Measurements from ENCODE around the gene NKAPL.

The NKAPL gene

DNA sequence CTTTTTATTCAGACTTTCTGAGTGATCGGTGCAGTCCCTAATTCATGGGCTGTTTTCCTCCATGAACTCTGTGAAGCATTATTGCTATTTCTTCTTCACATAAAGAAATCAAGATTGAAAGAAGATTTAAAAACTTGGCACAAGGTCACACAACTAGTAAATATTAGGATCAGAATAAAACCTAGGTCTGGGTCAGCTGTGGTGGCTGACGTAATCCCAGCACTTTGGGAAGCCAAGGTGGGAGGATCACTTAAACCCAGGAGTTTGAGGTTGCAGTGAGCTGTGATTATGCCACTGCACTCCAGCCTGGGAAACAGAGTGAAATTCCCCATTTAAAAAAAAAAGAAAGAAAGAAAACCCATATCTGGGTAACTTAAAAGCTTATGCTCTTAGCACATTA, 32.6 kb upstream of the NKAPL start:
- Histone ChIP-seq H3K4me1 (ENCODE audit: insufficient read depth, low read length) (no peaks in the 10 kb centered on the region), H3K36me3 (ENCODE audit: insufficient read depth, low read length) (peaks cover 9% of the 10 kb centered on the region; the same call in 1 of the 2 replicates), H3K9me3 (ENCODE audit: control insufficient read depth, insufficient read depth, low read length) (no peaks in the 10 kb centered on the region), H3K9ac (ENCODE audit: low read depth, low read length) (peak overlapping the region; percentile 76; the same call in 1 of the 2 replicates)

DNA sequence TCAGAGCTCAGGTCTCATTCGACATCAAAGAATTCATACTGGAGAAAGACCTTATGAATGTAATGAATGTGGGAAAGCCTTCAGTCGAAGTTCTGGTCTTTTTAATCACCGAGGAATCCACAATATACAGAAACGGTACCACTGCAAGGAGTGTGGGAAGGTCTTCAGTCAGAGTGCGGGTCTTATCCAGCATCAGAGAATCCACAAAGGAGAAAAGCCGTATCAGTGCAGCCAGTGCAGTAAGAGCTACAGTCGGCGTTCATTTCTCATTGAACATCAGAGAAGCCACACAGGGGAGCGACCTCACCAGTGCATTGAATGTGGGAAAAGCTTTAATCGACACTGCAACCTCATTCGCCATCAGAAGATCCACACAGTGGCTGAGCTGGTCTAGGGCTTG, 26.3 kb upstream of the NKAPL start:
- no peaks in the 10 kb centered on the region for H3K9me3 ChIP-seq (ENCODE audit: control insufficient read depth, insufficient read depth, low read length)
- H3K36me3 ChIP-seq (ENCODE audit: insufficient read depth, low read length) = peaks cover 12% of the 10 kb centered on the region
- no peak overlapping the region for H3K9ac ChIP-seq (ENCODE audit: low read depth, low read length)
- H3K4me1 ChIP-seq (ENCODE audit: insufficient read depth, low read length) = no peaks in the 10 kb centered on the region

DNA sequence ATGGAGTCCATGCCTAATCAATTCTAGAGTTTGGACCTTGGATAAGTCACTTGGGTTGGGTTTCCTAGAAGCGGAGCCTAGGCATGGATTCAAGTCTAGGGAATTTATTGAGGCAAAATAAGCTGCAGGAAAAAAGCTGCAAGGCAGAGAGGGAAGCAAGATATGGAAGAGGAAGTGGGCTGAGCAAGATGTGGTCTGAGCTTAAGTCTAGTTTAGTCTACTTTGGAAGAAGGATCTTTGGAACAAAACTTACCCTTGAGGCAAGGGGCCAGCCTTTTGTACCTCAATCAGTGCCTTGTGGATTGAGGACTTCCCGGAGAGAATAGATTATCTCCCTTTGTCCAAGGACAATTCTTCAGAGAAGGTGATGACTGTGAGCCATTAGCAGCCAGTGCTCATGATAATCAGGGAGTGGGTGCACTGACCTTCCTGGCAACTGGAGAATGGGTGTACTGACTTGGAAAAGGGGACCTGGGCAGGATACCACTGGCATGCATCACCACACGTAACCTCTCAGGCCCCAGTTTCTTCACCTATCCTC, 23.1 kb upstream of the NKAPL start:
- H3K36me3 ChIP-seq (ENCODE audit: insufficient read depth, low read length) = peaks cover 7% of the 10 kb centered on the region; the same call in 1 of the 2 replicates

DNA sequence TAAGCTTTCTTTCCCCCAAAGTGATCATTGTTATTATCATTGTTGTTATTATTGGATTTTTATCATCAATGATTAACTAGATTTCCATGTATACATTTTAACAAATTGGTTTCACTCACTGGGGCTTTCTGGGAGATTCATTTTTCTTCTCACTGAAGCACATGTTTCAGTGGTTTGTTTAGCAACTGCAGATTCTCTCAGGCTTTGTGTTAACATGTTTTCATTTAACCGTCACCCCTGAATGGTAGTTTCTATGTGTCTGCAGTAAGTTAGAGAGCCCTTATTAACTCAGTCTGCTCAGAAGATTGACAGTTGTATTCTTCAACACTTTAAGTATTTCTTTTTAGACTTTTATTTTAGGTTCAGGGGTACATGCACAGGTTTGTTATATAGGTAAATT, 19.5 kb upstream of the NKAPL start:
- Histone ChIP-seq H3K36me3 (ENCODE audit: insufficient read depth, low read length) (no peaks in the 10 kb centered on the region), H3K9ac (ENCODE audit: low read depth, low read length) (no peak overlapping the region), H3K9me3 (ENCODE audit: control insufficient read depth, insufficient read depth, low read length) (no peaks in the 10 kb centered on the region), H3K4me1 (ENCODE audit: insufficient read depth, low read length) (no peaks in the 10 kb centered on the region)

More for the DNA sequence above, 23.1 kb upstream of the NKAPL start:
- H3K9me3 ChIP-seq (ENCODE audit: control insufficient read depth, insufficient read depth, low read length) = no peaks in the 10 kb centered on the region
- H3K4me1 ChIP-seq (ENCODE audit: insufficient read depth, low read length) = no peaks in the 10 kb centered on the region
- no peak overlapping the region for H3K9ac ChIP-seq (ENCODE audit: low read depth, low read length)

DNA sequence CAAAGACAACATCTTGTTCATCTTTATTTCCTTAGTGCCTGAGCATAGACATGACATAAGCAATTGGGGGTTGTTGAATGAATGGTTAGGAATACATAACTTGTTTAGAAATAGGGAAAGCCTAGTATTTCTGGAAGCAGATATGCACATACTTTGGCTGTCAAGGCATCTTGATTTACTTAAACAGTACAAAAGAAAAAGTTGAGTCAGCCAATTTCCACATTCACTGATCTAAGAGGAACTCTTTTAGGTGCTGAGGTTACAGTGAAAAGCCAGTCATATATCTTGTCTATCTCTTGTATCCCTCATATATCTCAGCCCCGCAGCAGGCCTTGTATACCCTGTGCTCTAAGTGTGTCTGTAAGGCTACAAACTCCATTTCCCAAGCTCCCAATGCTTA, 18.6 kb upstream of the NKAPL start:
- H3K9me3 ChIP-seq (ENCODE audit: control insufficient read depth, insufficient read depth, low read length) = no peaks in the 10 kb centered on the region
- H3K9ac ChIP-seq (ENCODE audit: low read depth, low read length) = no peak overlapping the region
- peaks cover 3% of the 10 kb centered on the region; the same call in 1 of the 2 replicates for H3K36me3 ChIP-seq (ENCODE audit: insufficient read depth, low read length)
- no peaks in the 10 kb centered on the region for H3K4me1 ChIP-seq (ENCODE audit: insufficient read depth, low read length)

DNA sequence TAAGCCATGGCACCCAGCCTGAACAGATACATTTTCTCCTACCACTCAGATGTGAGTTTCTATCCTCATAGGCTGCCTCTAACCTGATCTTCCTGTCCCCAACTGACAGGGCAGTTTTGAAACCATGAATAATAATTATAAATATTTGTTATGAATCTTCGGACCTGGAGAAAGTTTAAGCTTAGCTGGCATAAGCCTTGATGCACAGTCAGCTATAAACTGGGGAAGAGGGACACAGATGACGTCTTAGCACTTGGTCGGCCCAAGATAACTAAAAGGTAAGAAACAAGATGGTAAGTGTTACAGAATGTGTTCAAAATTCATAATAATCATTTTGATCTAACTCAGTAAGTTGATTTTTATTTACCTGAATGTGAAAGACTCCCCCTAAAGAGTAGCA, 15.2 kb upstream of the NKAPL start:
- no peaks in the 10 kb centered on the region for H3K9me3 ChIP-seq (ENCODE audit: control insufficient read depth, insufficient read depth, low read length)
- H3K36me3 ChIP-seq (ENCODE audit: insufficient read depth, low read length) = peaks cover 14% of the 10 kb centered on the region
- H3K4me1 ChIP-seq (ENCODE audit: insufficient read depth, low read length) = no peaks in the 10 kb centered on the region
- H3K9ac ChIP-seq (ENCODE audit: low read depth, low read length) = no peak overlapping the region

DNA sequence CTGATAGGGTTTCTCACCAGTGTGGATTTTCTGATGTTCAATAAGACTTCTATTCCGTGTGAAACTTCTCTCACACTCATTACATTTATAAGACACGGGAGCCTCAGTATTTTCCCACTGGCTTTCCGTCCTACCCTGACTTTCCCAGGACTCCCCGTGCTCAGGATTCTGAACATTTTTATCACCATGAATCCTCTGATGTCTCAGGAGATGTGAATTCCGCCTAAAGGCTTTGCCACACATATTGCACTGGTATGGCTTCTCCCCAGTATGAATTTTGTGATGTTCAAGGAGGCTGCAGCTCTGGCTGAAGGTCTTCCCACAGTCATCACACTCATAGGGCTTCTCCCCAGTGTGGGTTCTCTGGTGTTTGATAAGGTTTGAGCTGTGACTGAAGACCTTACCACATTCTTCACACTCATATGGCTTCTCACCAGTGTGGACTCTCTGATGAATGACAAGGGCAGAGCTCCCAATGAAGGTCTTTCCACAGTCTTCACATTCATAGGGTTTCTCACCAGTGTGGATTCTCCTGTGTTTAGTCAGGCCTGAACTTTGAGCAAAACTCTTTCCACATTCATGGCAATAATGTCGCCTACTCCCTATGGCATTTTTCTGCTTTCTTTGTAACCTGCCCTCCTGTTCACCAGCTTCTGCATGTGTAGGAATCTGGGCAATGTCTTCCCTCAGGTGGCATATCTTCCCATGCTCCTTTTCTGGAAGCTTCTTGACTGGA, 13.7 kb upstream of the NKAPL start:
- Histone ChIP-seq H3K9me3 (ENCODE audit: control insufficient read depth, insufficient read depth, low read length) (no peaks in the 10 kb centered on the region), H3K4me1 (ENCODE audit: insufficient read depth, low read length) (no peaks in the 10 kb centered on the region), H3K36me3 (ENCODE audit: insufficient read depth, low read length) (peaks cover 14% of the 10 kb centered on the region), H3K9ac (ENCODE audit: low read depth, low read length) (no peak overlapping the region)

DNA sequence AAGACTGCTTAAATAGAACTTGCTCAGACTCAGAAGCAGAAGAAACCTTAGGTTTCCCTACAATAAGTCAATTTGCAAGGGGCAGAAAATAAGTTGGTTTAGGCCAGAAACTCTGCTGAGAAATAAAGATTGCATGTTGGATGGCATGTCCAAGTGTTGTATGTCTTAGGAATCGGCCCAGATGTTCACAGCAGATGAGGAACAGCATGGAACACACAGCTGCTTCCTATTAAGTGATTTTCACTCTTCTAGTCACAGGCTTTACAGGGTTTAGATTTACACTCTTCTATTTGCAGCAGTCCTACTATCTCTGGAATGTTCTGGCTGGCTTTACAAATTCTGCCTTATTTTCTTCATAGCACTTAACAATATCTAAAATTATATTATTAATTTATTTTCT, 10.2 kb upstream of the NKAPL start:
- Histone ChIP-seq H3K9me3 (ENCODE audit: control insufficient read depth, insufficient read depth, low read length) (no peaks in the 10 kb centered on the region), H3K36me3 (ENCODE audit: insufficient read depth, low read length) (peaks cover 14% of the 10 kb centered on the region), H3K9ac (ENCODE audit: low read depth, low read length) (no peak overlapping the region), H3K4me1 (ENCODE audit: insufficient read depth, low read length) (peaks cover 8% of the 10 kb centered on the region)

DNA sequence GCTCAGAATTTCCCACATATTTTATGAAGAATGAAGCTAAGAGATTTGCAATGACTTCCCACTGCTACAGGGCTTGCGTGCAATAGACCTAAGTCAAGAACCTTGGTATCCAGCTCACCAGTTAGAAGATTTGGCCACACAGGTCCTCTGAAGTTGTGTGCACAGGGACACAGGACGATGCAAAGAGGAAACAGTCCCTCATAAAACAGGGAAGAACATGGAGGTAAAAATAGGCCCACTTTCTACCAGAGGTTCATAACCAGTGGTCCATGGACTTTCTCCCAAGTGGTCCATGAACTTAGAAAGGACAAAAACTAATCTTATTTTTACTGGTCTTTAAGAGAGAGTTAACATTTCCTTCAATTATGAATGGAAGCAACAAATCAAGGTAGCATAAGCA, 8.3 kb upstream of the NKAPL start:
- Histone ChIP-seq H3K9ac (ENCODE audit: low read depth, low read length) (peak overlapping the region; percentile 82; the same call in 1 of the 2 replicates), H3K9me3 (ENCODE audit: control insufficient read depth, insufficient read depth, low read length) (no peaks in the 10 kb centered on the region), H3K4me1 (ENCODE audit: insufficient read depth, low read length) (peaks cover 8% of the 10 kb centered on the region), H3K36me3 (ENCODE audit: insufficient read depth, low read length) (peaks cover 10% of the 10 kb centered on the region)

DNA sequence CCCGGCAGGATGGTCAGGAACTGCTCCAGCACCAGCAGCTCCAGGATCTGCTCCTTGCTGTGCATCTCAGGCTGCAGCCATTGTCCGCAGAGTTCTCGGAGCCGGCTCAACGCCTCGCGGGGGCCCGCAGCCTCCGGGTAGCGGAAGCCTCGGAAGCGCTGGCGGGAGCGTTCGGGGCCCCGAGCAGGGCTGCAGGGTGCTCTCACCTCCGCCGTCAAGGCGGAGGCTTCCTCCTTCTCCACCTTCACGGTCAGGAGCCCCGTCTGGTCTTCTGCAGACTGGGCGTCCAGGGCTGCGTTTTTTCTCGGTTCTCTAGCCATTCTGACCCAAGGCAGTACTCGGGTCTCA, 7.5 kb upstream of the NKAPL start:
- Histone ChIP-seq H3K36me3 (ENCODE audit: insufficient read depth, low read length) (peaks cover 5% of the 10 kb centered on the region), H3K4me1 (ENCODE audit: insufficient read depth, low read length) (peaks cover 8% of the 10 kb centered on the region), H3K9me3 (ENCODE audit: control insufficient read depth, insufficient read depth, low read length) (no peaks in the 10 kb centered on the region), H3K9ac (ENCODE audit: low read depth, low read length) (peak overlapping the region; percentile 82)

DNA sequence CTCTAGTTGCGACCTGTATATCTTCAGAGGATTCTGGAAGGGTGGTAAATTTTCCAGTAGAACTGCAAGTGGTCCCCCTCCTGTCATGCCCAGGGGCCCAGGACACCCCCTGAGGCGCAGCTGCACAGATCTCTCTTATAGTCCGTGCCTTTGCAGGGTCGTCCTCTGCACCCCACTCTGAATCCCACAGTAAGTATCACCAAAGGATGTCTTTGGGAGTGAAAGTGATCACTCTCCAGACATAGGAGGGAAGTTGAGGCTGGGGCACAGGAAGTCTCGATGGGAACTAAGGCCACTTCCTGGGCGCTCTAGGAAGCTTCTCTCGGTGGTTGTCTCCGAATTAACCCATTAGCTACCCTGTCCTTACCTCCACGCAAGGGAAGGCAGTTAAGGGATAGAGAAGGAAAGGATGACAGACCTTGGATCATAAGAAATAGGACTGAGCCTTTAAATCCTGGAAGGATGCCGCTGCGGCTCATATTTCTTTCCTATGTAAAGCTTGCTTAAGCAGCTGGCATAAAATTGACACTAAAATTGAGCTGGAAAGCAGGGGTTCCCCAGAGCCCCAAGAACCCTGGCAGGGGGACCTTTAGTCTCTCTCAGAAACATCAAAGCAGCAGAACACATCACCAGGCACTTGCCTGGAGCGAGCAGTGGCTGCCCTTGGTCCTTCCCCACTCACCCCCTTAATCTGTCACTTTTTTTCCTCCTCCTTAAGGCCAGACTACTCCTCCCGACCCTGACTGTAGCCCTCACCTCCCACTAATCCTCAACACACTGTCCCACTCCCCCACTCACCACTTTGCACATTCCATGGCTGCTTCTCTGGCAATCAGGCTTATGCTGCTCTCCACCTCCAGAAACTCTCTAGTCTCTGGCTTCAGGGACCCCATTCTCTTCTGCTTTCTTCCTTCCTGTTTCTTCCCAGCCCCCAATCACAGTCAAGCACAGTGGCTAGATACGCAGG, 6.8 kb upstream of the NKAPL start, which contains the start of gene ZKSCAN4:
Gene ZKSCAN4, minus strand, starts transcription at position 261 of the 967 bp plus-strand sequence. CDS start 289 bp downstream, outside the sequence.
- no peaks in the 10 kb centered on the region for H3K9me3 ChIP-seq (ENCODE audit: control insufficient read depth, insufficient read depth, low read length)
- H3K9ac ChIP-seq (ENCODE audit: low read depth, low read length) = peak within 1 kb of the TSS; percentile 82
- H3K36me3 ChIP-seq (ENCODE audit: insufficient read depth, low read length) = peaks cover 3% of the 10 kb centered on the region
- peaks cover 8% of the 10 kb centered on the region for H3K4me1 ChIP-seq (ENCODE audit: insufficient read depth, low read length)

DNA sequence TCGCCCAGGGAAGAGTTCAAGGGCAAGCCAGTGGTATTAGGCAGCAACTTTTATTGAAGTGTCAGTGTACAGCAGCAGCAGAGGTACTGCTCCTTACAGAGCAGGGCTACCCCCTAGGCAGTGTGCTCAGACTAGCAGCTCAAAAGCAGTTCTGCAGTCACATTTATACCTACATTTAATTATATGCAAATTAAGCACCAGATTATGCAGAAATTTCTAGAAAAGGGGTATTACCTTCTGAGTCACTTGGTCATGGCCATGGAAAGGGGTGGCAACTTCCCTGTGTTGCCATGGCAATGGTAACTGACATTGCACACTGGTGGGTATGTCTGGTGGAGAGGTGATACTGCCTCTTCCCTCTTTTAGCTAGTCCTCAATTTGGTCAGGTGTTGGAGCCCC, 5.0 kb upstream of the NKAPL start:
- Histone ChIP-seq H3K9ac (ENCODE audit: low read depth, low read length) (no peak overlapping the region), H3K36me3 (ENCODE audit: insufficient read depth, low read length) (no peaks in the 10 kb centered on the region), H3K9me3 (ENCODE audit: control insufficient read depth, insufficient read depth, low read length) (no peaks in the 10 kb centered on the region), H3K4me1 (ENCODE audit: insufficient read depth, low read length) (peaks cover 8% of the 10 kb centered on the region)

DNA sequence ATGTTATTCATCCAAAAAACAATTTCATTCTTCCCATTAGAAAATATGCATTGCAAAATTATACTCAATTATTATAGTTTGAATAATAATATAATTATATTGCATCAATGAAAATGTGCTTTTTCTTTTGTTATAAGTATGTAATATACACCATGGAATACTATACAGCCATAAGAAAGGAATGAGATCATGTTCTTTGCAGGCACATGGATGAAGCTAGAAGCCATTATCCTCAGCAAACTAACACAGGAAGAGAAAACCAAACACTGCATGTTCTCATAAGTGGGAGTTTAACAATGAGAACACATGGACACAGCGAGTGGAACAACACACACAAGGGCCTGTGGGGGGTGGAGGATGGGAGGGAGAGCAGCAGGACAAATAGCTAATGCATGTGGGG, 2.1 kb upstream of the NKAPL start:
- Histone ChIP-seq H3K9me3 (ENCODE audit: control insufficient read depth, insufficient read depth, low read length) (no peaks in the 10 kb centered on the region), H3K9ac (ENCODE audit: low read depth, low read length) (no peak overlapping the region), H3K4me1 (ENCODE audit: insufficient read depth, low read length) (peaks cover 3% of the 10 kb centered on the region; the same call in 1 of the 2 replicates), H3K36me3 (ENCODE audit: insufficient read depth, low read length) (no peaks in the 10 kb centered on the region)

DNA sequence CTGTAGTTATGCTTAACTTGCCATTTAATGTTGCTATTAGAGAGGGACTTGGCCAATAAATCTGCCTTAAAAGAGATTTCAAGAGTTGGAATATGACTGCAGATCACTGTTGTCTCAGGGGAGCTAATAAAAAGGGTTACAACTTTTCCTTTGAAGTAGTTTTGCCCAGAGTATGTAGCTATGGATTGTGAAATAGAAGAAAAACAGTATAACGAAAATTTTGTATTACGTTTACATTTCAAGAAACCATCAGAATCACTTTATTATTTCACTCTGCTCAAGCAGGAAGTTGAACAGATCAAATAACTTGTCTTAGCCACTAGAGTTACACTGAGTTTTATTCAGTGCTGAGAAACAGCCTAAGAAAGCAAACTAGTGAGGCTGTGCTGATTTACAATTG, 4.8 kb downstream of the NKAPL start:
- H3K36me3 ChIP-seq (ENCODE audit: insufficient read depth, low read length) = no peaks in the 10 kb centered on the region
- no peaks in the 10 kb centered on the region for H3K9me3 ChIP-seq (ENCODE audit: control insufficient read depth, insufficient read depth, low read length)
- peaks cover 6% of the 10 kb centered on the region; the same call in 1 of the 2 replicates for H3K4me1 ChIP-seq (ENCODE audit: insufficient read depth, low read length)
- H3K9ac ChIP-seq (ENCODE audit: low read depth, low read length) = no peak overlapping the region
